Measurements from ENCODE around the gene TNFAIP1. TPM values are rescaled to one million over a fixed set of nuclear protein-coding genes. Genes with fewer than 3 reads are reported as not detected.

The TNFAIP1 gene
- total RNA-seq, 2 donors from 2014 or later, result 29.9 to 36.1 TPM

DNA sequence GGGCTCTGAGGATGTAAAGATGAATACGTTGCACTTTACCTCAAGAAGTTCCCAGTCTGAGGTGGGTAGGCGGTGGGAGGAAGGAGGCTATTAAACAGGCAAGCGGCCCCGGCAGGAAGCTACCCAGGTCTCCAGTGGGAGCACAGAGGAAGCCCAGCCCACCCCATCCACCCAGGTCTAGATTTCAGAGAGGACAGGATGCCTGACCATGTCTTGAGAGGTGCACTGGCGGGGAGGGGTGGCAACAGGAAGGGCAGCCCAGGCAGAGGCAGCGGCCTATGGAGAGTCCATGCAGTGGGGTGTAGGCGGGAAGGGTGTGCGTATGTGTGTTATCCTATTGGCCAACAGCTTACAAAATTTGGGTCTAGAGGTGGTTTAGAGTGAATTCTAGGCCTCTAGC is 49.8 kb downstream of the TNFAIP1 start:
- Mint-ChIP-seq H3K27ac (no peak overlapping the region), H3K4me1 (no peaks in the 10 kb centered on the region), H3K36me3 (ENCODE audit: low read depth) (no peaks in the 10 kb centered on the region), H3K9me3 (no peaks in the 10 kb centered on the region), H3K4me3 (peak overlapping the region; percentile 62), H3K27me3 (ENCODE audit: insufficient read depth) (peaks cover 72% of the 10 kb centered on the region)
- no peaks in the 10 kb centered on the region for H3K9me3 ChIP-seq (ENCODE audit: control insufficient read depth, low read length)
- H3K4me1 ChIP-seq (ENCODE audit: control insufficient read depth, insufficient read depth, low read length), result no peaks in the 10 kb centered on the region
- H3K4me3 ChIP-seq (ENCODE audit: low read length), result no peak overlapping the region
- H3K27me3 ChIP-seq (ENCODE audit: control insufficient read depth, insufficient read depth, low read length, poor library complexity, severe bottlenecking), result peaks cover 67% of the 10 kb centered on the region
- peak; percentile 55 for DNase-seq
- H3K27ac ChIP-seq (ENCODE audit: low read depth, low read length), result no peak overlapping the region
- no peak for TF ChIP-seq CTCF (conservative IDR thresholded peaks at IDR 0.05)
- 86 to 91% methylated on average over 6 to 8 of the region's 8 CpGs for whole genome bisulfite sequencing, 2 experiments (ENCODE audit: insufficient coverage in 1 of 2, insufficient read length in 1 of 2)
- no peak overlapping the region for H3K9ac ChIP-seq (ENCODE audit: extremely low read depth, low read length, poor library complexity, severe bottlenecking)
- no peaks in the 10 kb centered on the region for H3K36me3 ChIP-seq (ENCODE audit: control insufficient read depth, insufficient read depth, low read length)

DNA sequence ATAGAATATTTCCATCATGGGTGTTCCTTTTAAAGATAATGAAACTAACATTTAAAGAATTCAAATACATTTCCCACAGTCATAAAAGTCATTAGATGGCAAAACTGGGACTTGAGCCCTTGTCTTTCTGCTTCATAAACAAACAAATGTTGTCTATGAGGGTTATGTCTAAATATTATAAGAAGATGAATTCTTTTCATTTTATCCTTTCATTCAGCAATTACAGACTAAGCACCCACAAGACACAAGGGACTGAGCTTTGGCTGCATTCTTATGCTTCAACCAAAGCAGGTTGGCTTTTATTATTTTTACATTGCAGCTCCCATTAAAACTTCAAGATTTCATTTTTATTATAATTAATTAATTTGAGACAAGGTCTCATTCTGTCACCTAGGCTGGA is 50.8 kb downstream of the TNFAIP1 start:
- peaks cover 57% of the 10 kb centered on the region for H3K27me3 ChIP-seq (ENCODE audit: control insufficient read depth, insufficient read depth, low read length, poor library complexity, severe bottlenecking)
- Mint-ChIP-seq H3K36me3 (ENCODE audit: low read depth) (no peaks in the 10 kb centered on the region), H3K9me3 (no peaks in the 10 kb centered on the region), H3K27me3 (ENCODE audit: insufficient read depth) (peaks cover 62% of the 10 kb centered on the region), H3K4me1 (no peaks in the 10 kb centered on the region), H3K27ac (no peak overlapping the region), H3K4me3 (no peak overlapping the region)
- no peak overlapping the region for H3K9ac ChIP-seq (ENCODE audit: extremely low read depth, low read length, poor library complexity, severe bottlenecking)
- DNase-seq, result no peak
- H3K36me3 ChIP-seq (ENCODE audit: control insufficient read depth, insufficient read depth, low read length), result no peaks in the 10 kb centered on the region
- no peaks in the 10 kb centered on the region for H3K4me1 ChIP-seq (ENCODE audit: control insufficient read depth, insufficient read depth, low read length)
- H3K9me3 ChIP-seq (ENCODE audit: control insufficient read depth, low read length), result no peaks in the 10 kb centered on the region
- H3K27ac ChIP-seq (ENCODE audit: low read depth, low read length), result no peak overlapping the region
- no peak for TF ChIP-seq CTCF (conservative IDR thresholded peaks at IDR 0.05)
- H3K4me3 ChIP-seq (ENCODE audit: low read length), result no peak overlapping the region

- Histone ChIP-seq H3K9ac (ENCODE audit: extremely low read depth, low read length, poor library complexity, severe bottlenecking) (no peak overlapping the region), H3K27ac (ENCODE audit: low read depth, low read length) (no peak overlapping the region), H3K4me3 (ENCODE audit: low read length) (no peak overlapping the region), H3K36me3 (ENCODE audit: control insufficient read depth, insufficient read depth, low read length) (no peaks in the 10 kb centered on the region), H3K4me1 (ENCODE audit: control insufficient read depth, insufficient read depth, low read length) (no peaks in the 10 kb centered on the region), H3K27me3 (ENCODE audit: control insufficient read depth, insufficient read depth, low read length, poor library complexity, severe bottlenecking) (peaks cover 40% of the 10 kb centered on the region), H3K9me3 (ENCODE audit: control insufficient read depth, low read length) (no peaks in the 10 kb centered on the region)
- WGBS, 2 experiments (ENCODE audit: insufficient coverage in 1 of 2, insufficient read length in 1 of 2), result 94 to 100% methylated on average over 3 to 11 of the region's 11 CpGs
- no peaks in the 10 kb centered on the region for H3K36me3 Mint-ChIP-seq (ENCODE audit: low read depth)
- H3K27me3 Mint-ChIP-seq (ENCODE audit: insufficient read depth), result peaks cover 45% of the 10 kb centered on the region
- no peak overlapping the region for H3K27ac Mint-ChIP-seq
- TF ChIP-seq CTCF (conservative IDR thresholded peaks at IDR 0.05), result no peak
- no peaks in the 10 kb centered on the region for H3K9me3 Mint-ChIP-seq
- H3K4me3 Mint-ChIP-seq, result no peak overlapping the region
- H3K4me1 Mint-ChIP-seq, result no peaks in the 10 kb centered on the region
- DNase-seq, result no peak
These were observed 52.5 kb downstream of the TNFAIP1 start for GRCh38 chr17:28388106-28388505.
